ENCODE results near the gene ZMAT2. TPM values are rescaled to one million over a fixed set of nuclear protein-coding genes. Genes with fewer than 3 reads are reported as not detected.

ZMAT2 gene
- total and polyA plus RNA-seq, 7 donors, result 44.7 to 136 (median 54.5) TPM

GRCh38 chr5:140673187-140673976, 26.9 kb upstream of the ZMAT2 start, which contains the start of gene DND1:
DND1 (minus strand) TSS chr5:140673576; CDS start chr5:140673542, 34 bp downstream.
- H3K4me1 ChIP-seq, result no peaks in the 10 kb centered on the region
- H3K4me3 ChIP-seq, result no peak within 1 kb of the TSS
- H3K36me3 ChIP-seq (ENCODE audit: insufficient read depth in 1 of 2, low read depth in 1 of 2), result peaks cover 17 to 97% of the 10 kb centered on the region in 2 donors
- intact Hi-C loops (cut with DNase I), result no loop called here
- DNase-seq, result no peak
- H3K27me3 ChIP-seq (ENCODE audit: insufficient read depth in 3 of 3, low read length in 2 of 3), result no peaks in the 10 kb centered on the region
- no peak within 1 kb of the TSS for H3K27ac ChIP-seq
- no peak for TF ChIP-seq CTCF (IDR thresholded peaks at IDR 0.05)
- peak in 2 of 4 donors; percentile 8 to 18 for ATAC-seq
- no peaks in the 10 kb centered on the region for H3K9me3 ChIP-seq
- 84 to 85% (median 85%) methylated on average over 34 to 45 of the region's 45 CpGs for WGBS, 3 donors

- Histone ChIP-seq H3K9me3 (no peaks in the 10 kb centered on the region), H3K4me1 (no peaks in the 10 kb centered on the region), H3K4me3 (no peak overlapping the region), H3K27me3 (ENCODE audit: insufficient read depth in 3 of 3, low read length in 2 of 3) (no peaks in the 10 kb centered on the region), H3K27ac (no peak overlapping the region), H3K36me3 (ENCODE audit: insufficient read depth in 1 of 2, low read depth in 1 of 2) (peaks cover 10 to 97% of the 10 kb centered on the region in 2 donors)
- TF ChIP-seq CTCF (IDR thresholded peaks at IDR 0.05), result no peak
- 81 to 87% (median 82%) methylated on average over 2 of the region's 2 CpGs for WGBS, 3 donors
- intact Hi-C loops (cut with DNase I), result no loop called here
- ATAC-seq, result no peak
- no peak for DNase-seq
Observed at GRCh38 chr5:140674211-140674610, 26.0 kb upstream of the ZMAT2 start.

- Histone ChIP-seq H3K27ac (no peak overlapping the region), H3K4me1 (no peaks in the 10 kb centered on the region), H3K36me3 (ENCODE audit: insufficient read depth in 1 of 2, low read depth in 1 of 2) (peaks cover 11 to 97% of the 10 kb centered on the region in 2 donors), H3K9me3 (no peaks in the 10 kb centered on the region), H3K27me3 (ENCODE audit: insufficient read depth in 3 of 3, low read length in 2 of 3) (no peaks in the 10 kb centered on the region), H3K4me3 (no peak overlapping the region)
- WGBS, 3 donors, result 85 to 96% (median 88%) methylated on average over 4 of the region's 4 CpGs
- intact Hi-C loops (cut with DNase I), result no loop called here
- TF ChIP-seq CTCF (IDR thresholded peaks at IDR 0.05), result no peak
- DNase-seq (no peak), ATAC-seq (no peak)
Observed at GRCh38 chr5:140674629-140675028, 25.6 kb upstream of the ZMAT2 start.

- H3K4me1 ChIP-seq, result no peaks in the 10 kb centered on the region
- no peak for ATAC-seq
- peaks cover 16 to 100% of the 10 kb centered on the region in 2 donors for H3K36me3 ChIP-seq (ENCODE audit: insufficient read depth in 1 of 2, low read depth in 1 of 2)
- DNase-seq, result no peak
- no peaks in the 10 kb centered on the region for H3K27me3 ChIP-seq (ENCODE audit: insufficient read depth in 3 of 3, low read length in 2 of 3)
- WGBS, 3 donors, result 83 to 95% (median 95%) methylated on average over 3 of the region's 3 CpGs
- intact Hi-C loops (cut with DNase I), result no loop called here
- H3K4me3 ChIP-seq, result no peak overlapping the region
- H3K9me3 ChIP-seq, result no peaks in the 10 kb centered on the region
- TF ChIP-seq CTCF (IDR thresholded peaks at IDR 0.05), result no peak
- no peak overlapping the region for H3K27ac ChIP-seq
Observed at GRCh38 chr5:140677947-140678346, 22.3 kb upstream of the ZMAT2 start.
